Muscle of leg (tissue), 11 donors: Measurements from ENCODE around the gene EPB41L3. TPM values are rescaled to one million over a fixed set of nuclear protein-coding genes. Genes with fewer than 3 reads are reported as not detected.

Source experiments
- DNase-seq: peaks from one replicate; pipeline ENCODE4 v3.0.0; 2013
- H3K27ac ChIP-seq: one replicate; pipeline ENCODE4 v1.5.1; 2013; ENCODE audit warnings: mild to moderate bottlenecking, low read length, control low read depth
- H3K27me3 ChIP-seq: one replicate; pipeline ENCODE4 v1.6.1; 2013; ENCODE audit warnings: low read length; ENCODE audit not compliant: control insufficient read depth, insufficient read depth
- H3K36me3 ChIP-seq: one replicate; pipeline ENCODE4 v1.6.1; 2013; ENCODE audit warnings: low read length; ENCODE audit not compliant: control insufficient read depth, insufficient read depth
- H3K4me1 ChIP-seq: one replicate; pipeline ENCODE4 v1.6.1; 2013; ENCODE audit warnings: low read length; ENCODE audit not compliant: control insufficient read depth, insufficient read depth
- H3K4me3 ChIP-seq: one replicate; pipeline ENCODE4 v1.5.1; 2013; ENCODE audit warnings: low read length, control low read depth
- H3K9me3 ChIP-seq: replicated peaks from 2 replicates; pipeline ENCODE4 v1.6.1; 2013; ENCODE audit warnings: low read depth, low read length; ENCODE audit not compliant: control insufficient read depth
- WGBS: methylation state at CpG from one replicate; pipeline ENCODE4 v1.1.5; 2013; ENCODE audit warnings: missing lambda C conversion rate; ENCODE audit not compliant: insufficient coverage; 5-methylcytosine and 5-hydroxymethylcytosine counted together
- polyA plus RNA-seq, 8 donors: library from polyadenylated mRNA; unstranded; fragments of 120-200 nt; gene quantifications; one replicate each; pipeline versions ENCODE4 v1.2.1 to v1.2.3, GENCODE V29; 2013; ENCODE audit warnings: inconsistent platforms in 1 of 8, low replicate concordance in 1 of 8; ENCODE audit not compliant: insufficient read length in 8 of 8, insufficient read depth in 1 of 8
- total RNA-seq: library from RNA; stranded (reverse); fragments of 120-200 nt; gene quantifications from one replicate; pipeline ENCODE4 v1.2.4, GENCODE V29; 2013

Gene EPB41L3
- total and polyA plus RNA-seq, 9 donors, result 80.6 to 128 (median 117) TPM

DNA sequence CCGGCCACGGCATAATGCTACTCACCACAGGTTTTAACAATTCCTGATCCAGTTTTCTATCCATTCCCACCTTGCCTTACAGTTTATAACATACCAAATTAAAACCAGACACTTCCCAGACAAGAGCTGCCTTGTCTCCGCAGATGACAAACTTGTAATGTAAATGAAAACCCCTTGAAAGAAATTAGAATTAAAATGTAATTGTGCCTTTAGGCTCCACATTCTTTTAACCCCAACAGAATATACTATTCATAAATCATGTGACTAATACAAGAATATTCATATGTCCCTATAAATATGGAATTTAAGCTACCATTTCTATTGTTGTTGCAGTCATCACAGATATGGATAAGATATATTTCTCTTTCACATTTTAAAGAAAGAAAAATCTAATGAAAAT is 178.4 kb downstream of the EPB41L3 start:
- H3K4me3 ChIP-seq, result no peak overlapping the region
- WGBS, result 25% methylated on average over 2 of the region's 3 CpGs
- no peaks in the 10 kb centered on the region for H3K4me1 ChIP-seq
- no peak overlapping the region for H3K27ac ChIP-seq
- H3K27me3 ChIP-seq, result no peaks in the 10 kb centered on the region
- H3K9me3 ChIP-seq, result no peaks in the 10 kb centered on the region
- H3K36me3 ChIP-seq, result no peaks in the 10 kb centered on the region
- DNase-seq, result no peak

DNA sequence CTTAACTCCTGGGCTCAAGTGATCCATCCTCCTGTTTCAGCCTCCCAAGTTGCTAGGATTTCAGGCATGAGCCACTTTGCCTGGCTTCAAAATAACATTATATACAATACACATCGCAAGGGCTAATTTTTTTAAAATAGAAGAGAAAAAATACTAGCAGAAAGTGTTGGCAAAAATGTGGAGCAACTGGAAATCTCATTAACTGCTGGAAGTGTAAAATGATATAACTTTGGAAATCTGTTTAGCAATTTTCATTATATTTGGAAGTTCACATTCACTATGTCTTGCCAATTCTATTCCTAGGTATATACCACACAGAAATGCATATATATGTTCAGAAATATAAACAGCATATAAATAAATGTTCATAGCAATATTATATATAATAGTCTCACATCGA is 193.2 kb downstream of the EPB41L3 start:
- no peak overlapping the region for H3K4me3 ChIP-seq
- no peaks in the 10 kb centered on the region for H3K36me3 ChIP-seq
- no peaks in the 10 kb centered on the region for H3K4me1 ChIP-seq
- peak; percentile 60 for DNase-seq
- no peaks in the 10 kb centered on the region for H3K27me3 ChIP-seq
- no CpG with 5 or more reads among the region's 2 CpGs for WGBS
- no peaks in the 10 kb centered on the region for H3K9me3 ChIP-seq
- H3K27ac ChIP-seq, result no peak overlapping the region

Other genes starting within 250 kb of the EPB41L3 start
- 13.0 TPM for gene ZBTB14, start 248.3 kb downstream of the EPB41L3 start, total RNA-seq
- gene ZBTB14, start 248.3 kb downstream of the EPB41L3 start, polyA plus RNA-seq, result 10 to 100 TPM in 7 of 8 donors, 1 to 10 TPM in 1; 9.5 to 12.4 (median 10.5) TPM